GM20000 (cell line): Measurements from ENCODE around the gene GARS1.
"Not testable (repeated sequence)": the region's sequence is repeated elsewhere in the genome, so short reads cannot be mapped to it uniquely, and the experiment has no call there.

ENCODE experiments used
- DNase-seq: peaks from one replicate; pipeline ENCODE4 v3.0.0; 2012; ENCODE audit warnings: low spot score
- CTCF ChIP-seq: IDR thresholded peaks from 2 replicates; pipeline ENCODE4 v1.5.1; 2012; ENCODE audit warnings: mild to moderate bottlenecking, control low read depth; ENCODE audit errors: extremely low read depth, missing control alignments

The GARS1 gene

GRCh38 chr7:30575910-30576309 is 18.8 kb upstream of the GARS1 start:
- no peak for TF ChIP-seq CTCF
- no peak for DNase-seq

- no peak for TF ChIP-seq CTCF
Observed at GRCh38 chr7:30583181-30583580, 11.5 kb upstream of the GARS1 start.

GRCh38 chr7:30584415-30584814 is 10.3 kb upstream of the GARS1 start:
- no peak for TF ChIP-seq CTCF
- DNase-seq: no peak

More at GRCh38 chr7:30583181-30583580, 11.5 kb upstream of the GARS1 start:
- DNase-seq: no peak

- TF ChIP-seq CTCF: no peak
- no peak for DNase-seq
Observed at GRCh38 chr7:30584965-30585364, 9.7 kb upstream of the GARS1 start.

- DNase-seq: no peak
- TF ChIP-seq CTCF: no peak
Observed at GRCh38 chr7:30585675-30586074, 9.0 kb upstream of the GARS1 start.

- DNase-seq: not testable (repeated sequence)
Observed at GRCh38 chr7:30587547-30587946, 7.1 kb upstream of the GARS1 start.

GRCh38 chr7:30589111-30589510 is 5.6 kb upstream of the GARS1 start:
- DNase-seq: no peak
- TF ChIP-seq CTCF: no peak

GRCh38 chr7:30594048-30594539 is 584 bp upstream of the GARS1 start:
- DNase-seq: peak; percentile 59
- no peak for TF ChIP-seq CTCF
